SK-N-SH (cell line): Measurements from ENCODE around the gene TSSC4. TPM values are rescaled to one million over a fixed set of nuclear protein-coding genes. Genes with fewer than 3 reads are reported as not detected.

Source experiments
- CTCF ChIA-PET: fragments of 300-600, 350-600 bp; formaldehyde crosslinking; extraction: SDS; loops from one replicate; lab custom pipeline; 2021; lab: Yijun Ruan, JAX
- POLR2A ChIA-PET: fragments of 350-600 bp; sonication (Branson Sonifier 250); formaldehyde crosslinking; extraction: SDS; loops from one replicate; lab custom pipeline; 2020; ENCODE audit warnings: antibody characterized with exemption, inconsistent platforms; lab: Yijun Ruan, JAX
- DNase-seq: peaks from one replicate; pipeline ENCODE4 v3.0.0; 2012
- H2AFZ ChIP-seq: fragments of 200-600 bp; sonication (generic); 2 replicates; pipeline ENCODE4 v1.8.1; 2016; ENCODE audit warnings: antibody characterized with exemption, mild to moderate bottlenecking, low read depth
- H3F3A ChIP-seq: fragments of 200-600 bp; sonication (generic); replicated peaks from 2 replicates; pipeline ENCODE3; 2016; ENCODE audit warnings: antibody characterized with exemption, mild to moderate bottlenecking; ENCODE audit not compliant: insufficient read depth
- H3K27ac ChIP-seq, 2 experiments: fragments of 200-500 bp in 1 of 2; fragments of 200-600 bp in 1 of 2; sonication (Bioruptor generic) in 1 of 2; sonication (generic), shearing (Covaris generic) in 1 of 2; 2 replicates each; pipeline versions ENCODE4 v1.5.1 to v1.6.1; 2014 to 2016; ENCODE audit warnings: low read depth in 2 of 2, inconsistent platforms in 1 of 2, low read length in 1 of 2, mild to moderate bottlenecking in 1 of 2, mixed read lengths in 1 of 2
- H3K27me3 ChIP-seq: fragments of 200-600 bp; sonication (generic), shearing (Covaris generic); 2 replicates; pipeline ENCODE4 v1.6.1; 2016; ENCODE audit warnings: mixed run types; ENCODE audit not compliant: insufficient read depth
- H3K36me3 ChIP-seq, 2 experiments: fragments of 200-500 bp in 1 of 2; fragments of 200-600 bp in 1 of 2; sonication (Bioruptor generic) in 1 of 2; sonication (generic) in 1 of 2; replicated peaks in 1 of 2; 2 replicates each; pipeline versions ENCODE3 to v1.5.1; 2014 to 2016; ENCODE audit warnings: low read length in 1 of 2, mild to moderate bottlenecking in 1 of 2; ENCODE audit not compliant: insufficient read depth in 2 of 2, control insufficient read depth in 1 of 2
- H3K4me1 ChIP-seq, 2 experiments: fragments of 200-500 bp in 1 of 2; fragments of 200-600 bp in 1 of 2; sonication (Bioruptor generic) in 1 of 2; sonication (generic), shearing (Covaris generic) in 1 of 2; 2 replicates each; pipeline versions ENCODE4 v1.5.1 to v1.6.1; 2014 to 2016; ENCODE audit warnings: low read depth in 1 of 2, low read length in 1 of 2, mixed run types in 1 of 2; ENCODE audit not compliant: insufficient read depth in 2 of 2, control insufficient read depth in 1 of 2
- H3K4me2 ChIP-seq: fragments of 200-600 bp; sonication (generic), shearing (Covaris generic); 2 replicates; pipeline ENCODE4 v1.6.1; 2017; ENCODE audit warnings: mixed run types
- H3K4me3 ChIP-seq, 2 experiments: fragments of 200-500 bp in 1 of 2; fragments of 200-600 bp in 1 of 2; sonication (Bioruptor generic) in 1 of 2; sonication (generic), shearing (Covaris generic) in 1 of 2; 2 replicates each; pipeline versions ENCODE4 v1.5.1 to v1.8.1; 2014 to 2016; ENCODE audit warnings: low read depth in 2 of 2, inconsistent platforms in 1 of 2, low read length in 1 of 2, mild to moderate bottlenecking in 1 of 2, mixed read lengths in 1 of 2, moderate library complexity in 1 of 2
- H3K79me2 ChIP-seq: fragments of 200-600 bp; sonication (generic); 2 replicates; pipeline ENCODE4 v1.8.1; 2017; ENCODE audit warnings: mild to moderate bottlenecking; ENCODE audit not compliant: insufficient read depth
- H3K9ac ChIP-seq: fragments of 200-600 bp; sonication (generic); 2 replicates; pipeline ENCODE4 v1.6.1; 2017; ENCODE audit warnings: mixed run types
- H3K9me2 ChIP-seq: fragments of 200-600 bp; sonication (generic); 2 replicates; pipeline ENCODE4 v1.6.1; 2017; ENCODE audit warnings: mixed run types
- H3K9me3 ChIP-seq: fragments of 200-600 bp; sonication (generic); 2 replicates; pipeline ENCODE4 v1.6.1; 2017; ENCODE audit warnings: mixed run types, mild to moderate bottlenecking, moderate library complexity
- H4K20me1 ChIP-seq: fragments of 200-600 bp; sonication (generic); 2 replicates; pipeline ENCODE4 v1.6.1; 2017; ENCODE audit warnings: mild to moderate bottlenecking, mixed run types; ENCODE audit not compliant: insufficient read depth
- EZH2phosphoT487 ChIP-seq: fragments of 200-600 bp; sonication (generic); IDR thresholded peaks from 2 replicates; pipeline ENCODE4 v1.6.1; 2017; ENCODE audit warnings: low read depth, mixed run types, mild to moderate bottlenecking, antibody characterized with exemption, moderate library complexity, borderline replicate concordance
- FOSL2 ChIP-seq: IDR thresholded peaks from 2 replicates; pipeline ENCODE4 v1.4.0; 2012; ENCODE audit warnings: low read depth, mild to moderate bottlenecking, moderate library complexity, borderline replicate concordance
- FOXJ3 ChIP-seq: sonication (generic); formaldehyde crosslinking; IDR thresholded peaks from 2 replicates; pipeline ENCODE4 v1.5.1; 2020; ENCODE audit warnings: mild to moderate bottlenecking, missing genetic modification reagents
- FOXM1 ChIP-seq: IDR thresholded peaks from 2 replicates; pipeline ENCODE4 v1.4.0; 2012; ENCODE audit warnings: low read depth, mild to moderate bottlenecking
- GABPA ChIP-seq: IDR thresholded peaks from 2 replicates; pipeline ENCODE4 v1.4.0; 2012; ENCODE audit warnings: low read depth, mild to moderate bottlenecking
- GATA2 ChIP-seq: sonication (generic); formaldehyde crosslinking; IDR thresholded peaks from 2 replicates; pipeline ENCODE4 v1.5.0; 2020; ENCODE audit warnings: mild to moderate bottlenecking, missing genetic modification reagents
- IRF3 ChIP-seq: fragments of 150-350 bp; IDR thresholded peaks from 2 replicates; pipeline ENCODE4 v1.6.1; 2016; ENCODE audit warnings: mild to moderate bottlenecking, low read depth, low read length
- JUND ChIP-seq: IDR thresholded peaks from 2 replicates; pipeline ENCODE4 v1.4.0; 2012
- MAX ChIP-seq: IDR thresholded peaks from 2 replicates; pipeline ENCODE4 v1.4.0; 2012; ENCODE audit warnings: low read depth
- MEF2A ChIP-seq: IDR thresholded peaks from 2 replicates; pipeline ENCODE4 v1.4.0; 2012; ENCODE audit warnings: low read depth, borderline replicate concordance
- NFIC ChIP-seq: IDR thresholded peaks from 2 replicates; pipeline ENCODE4 v1.4.0; 2012; ENCODE audit warnings: borderline replicate concordance
- PBX3 ChIP-seq: IDR thresholded peaks from 2 replicates; pipeline ENCODE4; 2012
- RXRA ChIP-seq: IDR thresholded peaks from 2 replicates; pipeline ENCODE4 v1.4.0; 2012; ENCODE audit warnings: low read depth, mild to moderate bottlenecking, borderline replicate concordance
- TAF1 ChIP-seq: IDR thresholded peaks from 2 replicates; pipeline ENCODE4 v1.6.1; 2012; ENCODE audit warnings: low read depth, mild to moderate bottlenecking, low read length, moderate library complexity, borderline replicate concordance
- YY1 ChIP-seq: IDR thresholded peaks from 2 replicates; pipeline ENCODE4 v1.4.0; 2012; ENCODE audit warnings: low read depth, mild to moderate bottlenecking
- WGBS: methylation state at CpG from one replicate; pipeline ENCODE4 v1.1.6; 2017; ENCODE audit warnings: low lambda C conversion rate; 5-methylcytosine and 5-hydroxymethylcytosine counted together
- polyA plus RNA-seq, 3 experiments: library from polyadenylated mRNA; depleted of rRNA; stranded (reverse); fragments of >200 nt; gene quantifications; 2 replicates each; pipeline ENCODE4 v1.2.3, GENCODE V29; 2012
- TF ChIP-seq, protein P1 (sequence below): IDR thresholded peaks from 2 replicates; pipeline ENCODE4 v1.6.1; 2012; ENCODE audit warnings: mild to moderate bottlenecking, low read depth, low read length, moderate library complexity
- TF ChIP-seq, protein P2 (sequence below): fragments of 150-350 bp; IDR thresholded peaks from 2 replicates; pipeline ENCODE4 v1.6.1; 2017; ENCODE audit warnings: antibody characterized with exemption, low read length, low read depth, borderline replicate concordance
- TF ChIP-seq, protein P3 (sequence below): fragments of 200-600 bp; sonication (generic); IDR thresholded peaks from 2 replicates; pipeline ENCODE4 v1.6.1; 2017; ENCODE audit warnings: antibody characterized with exemption, mild to moderate bottlenecking, moderate library complexity

Gene TSSC4
- polyA plus RNA-seq, 1 of the 3 experiments (the other 2 are of a cell fraction) = 45.1 TPM

- no peak overlapping the region for H3K9ac ChIP-seq
- H3K4me2 ChIP-seq = no peak overlapping the region
- H3F3A ChIP-seq = no peaks in the 10 kb centered on the region
- no peaks in the 10 kb centered on the region for H3K27me3 ChIP-seq
- H3K9me2 ChIP-seq = no peaks in the 10 kb centered on the region
- ChIA-PET CTCF (interaction anchor here (1.5 kb wide), 1 partner anchor 61 kb away, joined by 7 read pairs; no protein-coding TSS in a partner anchor), POLR2A (no interaction called here)
- WGBS = 78% methylated on average over 14 of the region's 14 CpGs
- no peak overlapping the region for H3K27ac ChIP-seq
- no peaks in the 10 kb centered on the region; a peak in 1 of 4 replicates for H3K4me1 ChIP-seq
- no peaks in the 10 kb centered on the region for H4K20me1 ChIP-seq
- DNase-seq = no peak
- TF ChIP-seq NFIC (no peak), RXRA (no peak), JUND (no peak), FOSL2 (no peak), MAX (no peak), PBX3 (no peak), FOXJ3 (CRISPR knock-in tag) (no peak), FOXM1 (no peak), IRF3 (no peak), EZH2phosphoT487 (no peak), GABPA (no peak), GATA2 (no peak), TAF1 (no peak), YY1 (no peak), MEF2A (no peak)
- TF ChIP-seq, protein P1, sequence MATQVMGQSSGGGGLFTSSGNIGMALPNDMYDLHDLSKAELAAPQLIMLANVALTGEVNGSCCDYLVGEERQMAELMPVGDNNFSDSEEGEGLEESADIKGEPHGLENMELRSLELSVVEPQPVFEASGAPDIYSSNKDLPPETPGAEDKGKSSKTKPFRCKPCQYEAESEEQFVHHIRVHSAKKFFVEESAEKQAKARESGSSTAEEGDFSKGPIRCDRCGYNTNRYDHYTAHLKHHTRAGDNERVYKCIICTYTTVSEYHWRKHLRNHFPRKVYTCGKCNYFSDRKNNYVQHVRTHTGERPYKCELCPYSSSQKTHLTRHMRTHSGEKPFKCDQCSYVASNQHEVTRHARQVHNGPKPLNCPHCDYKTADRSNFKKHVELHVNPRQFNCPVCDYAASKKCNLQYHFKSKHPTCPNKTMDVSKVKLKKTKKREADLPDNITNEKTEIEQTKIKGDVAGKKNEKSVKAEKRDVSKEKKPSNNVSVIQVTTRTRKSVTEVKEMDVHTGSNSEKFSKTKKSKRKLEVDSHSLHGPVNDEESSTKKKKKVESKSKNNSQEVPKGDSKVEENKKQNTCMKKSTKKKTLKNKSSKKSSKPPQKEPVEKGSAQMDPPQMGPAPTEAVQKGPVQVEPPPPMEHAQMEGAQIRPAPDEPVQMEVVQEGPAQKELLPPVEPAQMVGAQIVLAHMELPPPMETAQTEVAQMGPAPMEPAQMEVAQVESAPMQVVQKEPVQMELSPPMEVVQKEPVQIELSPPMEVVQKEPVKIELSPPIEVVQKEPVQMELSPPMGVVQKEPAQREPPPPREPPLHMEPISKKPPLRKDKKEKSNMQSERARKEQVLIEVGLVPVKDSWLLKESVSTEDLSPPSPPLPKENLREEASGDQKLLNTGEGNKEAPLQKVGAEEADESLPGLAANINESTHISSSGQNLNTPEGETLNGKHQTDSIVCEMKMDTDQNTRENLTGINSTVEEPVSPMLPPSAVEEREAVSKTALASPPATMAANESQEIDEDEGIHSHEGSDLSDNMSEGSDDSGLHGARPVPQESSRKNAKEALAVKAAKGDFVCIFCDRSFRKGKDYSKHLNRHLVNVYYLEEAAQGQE = no peak
- TF ChIP-seq, protein P2, sequence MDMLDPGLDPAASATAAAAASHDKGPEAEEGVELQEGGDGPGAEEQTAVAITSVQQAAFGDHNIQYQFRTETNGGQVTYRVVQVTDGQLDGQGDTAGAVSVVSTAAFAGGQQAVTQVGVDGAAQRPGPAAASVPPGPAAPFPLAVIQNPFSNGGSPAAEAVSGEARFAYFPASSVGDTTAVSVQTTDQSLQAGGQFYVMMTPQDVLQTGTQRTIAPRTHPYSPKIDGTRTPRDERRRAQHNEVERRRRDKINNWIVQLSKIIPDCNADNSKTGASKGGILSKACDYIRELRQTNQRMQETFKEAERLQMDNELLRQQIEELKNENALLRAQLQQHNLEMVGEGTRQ = no peak
- TF ChIP-seq, protein P3, sequence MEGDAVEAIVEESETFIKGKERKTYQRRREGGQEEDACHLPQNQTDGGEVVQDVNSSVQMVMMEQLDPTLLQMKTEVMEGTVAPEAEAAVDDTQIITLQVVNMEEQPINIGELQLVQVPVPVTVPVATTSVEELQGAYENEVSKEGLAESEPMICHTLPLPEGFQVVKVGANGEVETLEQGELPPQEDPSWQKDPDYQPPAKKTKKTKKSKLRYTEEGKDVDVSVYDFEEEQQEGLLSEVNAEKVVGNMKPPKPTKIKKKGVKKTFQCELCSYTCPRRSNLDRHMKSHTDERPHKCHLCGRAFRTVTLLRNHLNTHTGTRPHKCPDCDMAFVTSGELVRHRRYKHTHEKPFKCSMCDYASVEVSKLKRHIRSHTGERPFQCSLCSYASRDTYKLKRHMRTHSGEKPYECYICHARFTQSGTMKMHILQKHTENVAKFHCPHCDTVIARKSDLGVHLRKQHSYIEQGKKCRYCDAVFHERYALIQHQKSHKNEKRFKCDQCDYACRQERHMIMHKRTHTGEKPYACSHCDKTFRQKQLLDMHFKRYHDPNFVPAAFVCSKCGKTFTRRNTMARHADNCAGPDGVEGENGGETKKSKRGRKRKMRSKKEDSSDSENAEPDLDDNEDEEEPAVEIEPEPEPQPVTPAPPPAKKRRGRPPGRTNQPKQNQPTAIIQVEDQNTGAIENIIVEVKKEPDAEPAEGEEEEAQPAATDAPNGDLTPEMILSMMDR = no peak
- no peak overlapping the region for H3K4me3 ChIP-seq
- H3K79me2 ChIP-seq = no peaks in the 10 kb centered on the region
- H3K36me3 ChIP-seq = no peaks in the 10 kb centered on the region
- no peak overlapping the region for H2AFZ ChIP-seq
- no peaks in the 10 kb centered on the region for H3K9me3 ChIP-seq
Observed at GRCh38 chr11:2360081-2360642, 40.4 kb upstream of the TSSC4 start.
